Bone marrow (tissue), 2 donors: ENCODE results near the gene ETFRF1.

Source experiments
- DNase-seq, 2 donors: peaks; one replicate each; lab custom pipeline; 2025; lab: John Stamatoyannopoulos, UW

The ETFRF1 gene

GRCh38 chr12:25195056-25195971 is at the start of gene ETFRF1, which contains the start of gene DNAI7:
TSS of gene ETFRF1 (plus strand) at chr12:25195237. CDS start at chr12:25203957, 8,720 bp downstream.
TSS of gene DNAI7 (minus strand) at chr12:25195160. CDS start at chr12:25195078, 82 bp downstream.
- peak; percentile 83 to 89 for DNase-seq

- no peak for DNase-seq
Observed at GRCh38 chr12:25146686-25147085, 48.4 kb upstream of the ETFRF1 start.

- no peak for DNase-seq
Observed at GRCh38 chr12:25151476-25151875, 43.6 kb upstream of the ETFRF1 start.

- no peak for DNase-seq
Observed at GRCh38 chr12:25152055-25152454, 43.0 kb upstream of the ETFRF1 start.

- DNase-seq, result peak in 1 of 2 donors; percentile 21
Observed at GRCh38 chr12:25155022-25155576, 39.9 kb upstream of the ETFRF1 start.

GRCh38 chr12:25156061-25156460 is 39.0 kb upstream of the ETFRF1 start:
- DNase-seq, result no peak

- no peak for DNase-seq
Observed at GRCh38 chr12:25162866-25163265, 32.2 kb upstream of the ETFRF1 start.

- no peak for DNase-seq
Observed at GRCh38 chr12:25182765-25183164, 12.3 kb upstream of the ETFRF1 start.

- DNase-seq, result no peak
Observed at GRCh38 chr12:25184132-25184531, 10.9 kb upstream of the ETFRF1 start.

GRCh38 chr12:25186038-25186787 is 8.8 kb upstream of the ETFRF1 start:
- no peak for DNase-seq

GRCh38 chr12:25186788-25187402 is 8.1 kb upstream of the ETFRF1 start:
- DNase-seq, result no peak

- DNase-seq, result no peak
Observed at GRCh38 chr12:25187781-25188180, 7.3 kb upstream of the ETFRF1 start.

- DNase-seq, result no peak
Observed at GRCh38 chr12:25189656-25190055, 5.4 kb upstream of the ETFRF1 start.

GRCh38 chr12:25190793-25191192 is 4.2 kb upstream of the ETFRF1 start:
- DNase-seq, result no peak

- no peak for DNase-seq
Observed at GRCh38 chr12:25194214-25194613, 823 bp upstream of the ETFRF1 start.

- DNase-seq, result no peak
Observed at GRCh38 chr12:25194722-25195055, 348 bp upstream of the ETFRF1 start.

- DNase-seq, result peak in 1 of 2 donors; percentile 35
Observed at GRCh38 chr12:25197608-25198007, 2.6 kb downstream of the ETFRF1 start.

GRCh38 chr12:25200703-25201102 is 5.7 kb downstream of the ETFRF1 start:
- no peak for DNase-seq

GRCh38 chr12:25202137-25202536 is 7.1 kb downstream of the ETFRF1 start:
- no peak for DNase-seq

- DNase-seq, result no peak
Observed at GRCh38 chr12:25207411-25207810, 12.4 kb downstream of the ETFRF1 start.

- DNase-seq, result no peak
Observed at GRCh38 chr12:25207846-25208245, 12.8 kb downstream of the ETFRF1 start.

GRCh38 chr12:25208554-25208953 is 13.5 kb downstream of the ETFRF1 start:
- DNase-seq, result no peak
